GM19467 (cell line): ENCODE results near the gene GRIK2.
"Not testable (repeated sequence)": the region's sequence is repeated elsewhere in the genome, so short reads cannot be mapped to it uniquely, and the experiment has no call there.

Source experiments
- ATAC-seq: cut with Tn5 transposase; IDR thresholded peaks from one replicate; pipeline ENCODE4 v1.9.1; 2021; ENCODE audit warnings: mild to moderate bottlenecking, moderate library complexity; ENCODE audit not compliant: unreplicated experiment

The GRIK2 gene

DNA sequence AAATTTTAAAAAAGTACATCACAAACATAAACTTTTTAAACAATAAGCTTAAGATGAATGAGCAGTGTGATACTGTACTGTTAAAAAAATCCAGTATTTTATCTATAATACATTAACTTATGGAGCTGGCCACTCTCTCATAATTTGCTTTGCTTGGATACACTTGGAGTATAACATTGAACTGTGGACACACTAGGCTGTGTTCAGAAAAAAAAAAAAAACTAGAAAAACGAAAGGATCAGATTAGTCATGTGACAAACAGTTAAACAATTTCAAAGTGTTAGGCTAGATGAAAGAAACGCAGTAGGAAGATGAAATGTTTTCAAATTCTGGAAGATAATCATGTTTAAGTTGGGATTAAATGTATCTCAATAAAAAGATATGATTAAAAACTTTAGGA, 220.0 kb downstream of the GRIK2 start:
- no peak for ATAC-seq

DNA sequence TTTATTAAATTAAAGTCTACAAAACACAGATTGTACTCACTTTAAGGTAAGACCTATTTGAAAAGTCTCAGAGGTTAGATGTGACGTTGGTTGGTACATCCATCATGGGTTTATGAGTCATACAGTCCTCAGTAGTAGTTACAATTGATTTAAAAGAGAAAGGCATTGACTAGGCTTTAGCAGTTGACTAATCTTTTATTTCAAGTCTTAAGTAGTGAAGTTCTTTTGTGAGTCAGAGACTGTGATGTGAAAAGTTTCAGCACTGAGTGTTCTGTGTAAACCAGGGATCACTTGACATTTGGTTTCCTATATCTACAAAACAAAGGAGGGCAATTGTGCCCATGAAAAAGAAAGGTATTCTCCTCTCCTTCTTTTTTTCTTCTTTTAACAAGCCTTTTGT, 221.3 kb downstream of the GRIK2 start:
- ATAC-seq, result no peak

DNA sequence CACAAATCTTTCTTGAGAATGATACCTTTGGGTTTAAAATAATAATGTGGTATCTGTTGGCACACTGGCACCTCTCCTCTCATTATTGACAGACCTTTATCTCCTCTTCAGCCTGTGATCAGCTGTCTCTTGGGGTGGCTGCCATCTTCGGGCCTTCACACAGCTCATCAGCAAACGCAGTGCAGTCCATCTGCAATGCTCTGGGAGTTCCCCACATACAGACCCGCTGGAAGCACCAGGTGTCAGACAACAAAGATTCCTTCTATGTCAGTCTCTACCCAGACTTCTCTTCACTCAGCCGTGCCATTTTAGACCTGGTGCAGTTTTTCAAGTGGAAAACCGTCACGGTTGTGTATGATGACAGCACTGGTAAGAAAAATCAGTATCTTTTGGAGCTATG, 232.8 kb downstream of the GRIK2 start:
- ATAC-seq, result no peak

DNA sequence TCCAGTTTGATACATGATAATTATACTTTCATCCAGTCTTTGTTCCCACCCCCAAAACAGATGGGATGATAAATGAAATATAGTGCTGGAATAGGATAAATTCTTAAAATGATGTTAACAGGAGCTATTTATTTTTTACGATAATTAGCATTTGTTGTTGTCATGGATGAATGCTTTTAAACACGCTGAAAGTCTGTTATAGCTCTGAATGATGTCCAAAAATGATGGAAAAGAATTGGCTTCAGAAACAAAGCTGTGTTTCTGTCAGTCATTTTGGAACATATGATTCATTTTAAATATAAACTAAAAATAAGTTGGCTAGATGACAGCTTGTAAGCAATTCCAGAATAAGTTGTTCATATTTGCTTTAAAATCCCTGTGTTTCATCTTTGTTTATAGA, 237.4 kb downstream of the GRIK2 start:
- no peak for ATAC-seq

DNA sequence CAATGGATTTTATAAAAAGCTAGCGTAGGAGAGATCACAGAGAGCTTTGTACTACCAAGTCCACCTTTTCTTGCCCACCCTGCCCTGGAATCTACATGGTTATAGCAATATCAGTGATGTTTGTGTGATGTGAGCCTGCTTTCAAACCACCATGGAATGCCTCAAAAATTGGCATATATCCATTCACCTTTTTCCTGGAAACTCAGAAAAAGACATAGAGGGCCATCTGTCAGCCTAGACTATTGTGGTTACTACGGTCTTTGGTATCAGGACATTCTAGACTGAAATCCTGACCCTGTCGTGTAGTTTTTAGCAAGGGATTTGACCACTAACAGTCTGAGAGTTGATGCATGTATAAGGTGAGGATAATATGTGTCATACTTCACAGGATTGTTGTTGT, 239.6 kb downstream of the GRIK2 start:
- ATAC-seq, result no peak

DNA sequence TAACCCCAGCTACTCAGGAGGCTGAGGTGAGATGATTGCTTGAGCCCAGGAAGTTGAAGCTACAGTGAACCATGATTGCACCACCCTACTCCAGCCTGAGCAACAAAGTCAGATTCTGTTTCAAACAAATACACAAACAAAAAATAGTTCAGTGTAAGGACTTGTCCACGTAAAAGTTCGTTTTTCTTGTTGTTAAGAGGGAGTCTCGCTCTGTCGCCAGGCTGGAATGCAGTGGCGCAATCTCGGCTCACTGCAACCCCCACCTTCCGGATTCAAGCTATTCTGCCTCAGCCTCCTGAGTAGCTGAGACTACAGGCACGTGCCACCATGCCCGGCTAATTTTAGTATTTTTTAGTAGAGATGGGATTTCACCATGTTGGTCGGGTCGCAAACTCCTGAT, 245.4 kb downstream of the GRIK2 start:
- ATAC-seq, result not testable (repeated sequence)

DNA sequence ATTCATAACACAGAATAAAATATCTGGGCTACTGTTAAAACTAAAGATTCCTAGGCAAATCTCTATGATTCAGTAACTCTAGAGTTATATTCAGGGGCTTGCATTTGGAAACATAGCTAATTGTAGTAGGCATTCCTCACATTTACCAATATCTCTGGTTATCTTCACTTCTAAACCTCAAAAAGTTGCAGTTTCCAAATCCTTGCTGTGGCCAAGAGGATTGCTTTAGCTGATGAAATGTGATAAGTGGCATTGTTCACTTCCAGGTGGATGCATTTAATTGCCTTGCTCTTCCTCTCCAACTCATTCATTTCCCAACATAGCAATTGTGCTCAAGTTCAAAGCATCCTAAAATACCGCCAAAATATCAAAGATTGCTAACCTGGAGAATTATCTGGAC, 246.6 kb downstream of the GRIK2 start:
- no peak for ATAC-seq

DNA sequence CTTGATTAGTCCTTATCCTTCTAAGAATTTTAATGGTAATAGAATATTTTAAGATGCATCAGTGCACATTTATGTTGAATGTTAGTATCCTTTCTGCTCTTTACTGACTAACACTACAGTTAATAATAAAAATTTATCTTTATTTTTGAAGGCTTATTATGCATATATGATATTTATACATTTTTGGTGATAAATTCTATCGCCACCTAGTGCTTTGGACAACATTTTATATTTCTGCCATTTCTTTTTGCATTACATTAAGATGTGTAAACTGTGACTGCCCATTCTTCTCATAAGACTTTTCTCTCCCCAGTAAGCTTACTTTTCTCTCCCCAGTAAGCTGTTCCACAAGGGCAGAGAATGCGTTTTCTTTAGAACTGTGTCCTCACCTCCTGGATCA, 252.3 kb downstream of the GRIK2 start:
- ATAC-seq, result no peak

DNA sequence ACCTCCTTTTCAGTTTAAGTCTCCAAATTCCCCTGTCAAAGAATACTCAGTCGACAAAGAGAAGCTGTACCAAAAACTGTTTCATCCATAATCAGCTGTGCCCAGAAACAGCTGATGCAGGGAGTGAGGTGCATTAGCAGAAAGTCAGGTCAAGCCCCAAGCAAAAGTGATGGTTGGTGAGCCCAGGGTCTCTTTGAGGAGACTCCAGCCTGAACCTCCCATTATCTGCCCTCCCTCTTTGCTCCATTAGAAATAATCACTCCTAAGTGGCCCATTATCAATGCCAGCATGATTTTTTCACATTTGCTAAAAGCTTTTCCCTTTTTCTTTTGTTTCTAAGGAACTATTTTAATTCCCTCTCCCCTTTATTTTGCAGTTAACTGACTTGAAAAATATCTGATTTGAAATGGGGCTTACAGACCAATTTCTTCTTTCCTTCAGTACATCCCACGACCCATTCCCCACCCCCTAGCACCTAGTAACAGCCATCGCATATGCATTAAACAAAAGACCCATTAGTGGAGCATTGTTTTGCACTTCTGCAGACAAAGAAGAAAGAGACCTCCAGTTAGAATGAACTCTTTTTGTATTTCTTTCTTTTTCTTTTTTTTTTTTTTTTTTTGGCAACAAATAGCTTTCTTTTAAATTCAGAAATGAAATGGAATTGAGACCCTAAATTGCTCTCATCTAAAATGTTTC, 257.0 kb downstream of the GRIK2 start:
- no peak for ATAC-seq

DNA sequence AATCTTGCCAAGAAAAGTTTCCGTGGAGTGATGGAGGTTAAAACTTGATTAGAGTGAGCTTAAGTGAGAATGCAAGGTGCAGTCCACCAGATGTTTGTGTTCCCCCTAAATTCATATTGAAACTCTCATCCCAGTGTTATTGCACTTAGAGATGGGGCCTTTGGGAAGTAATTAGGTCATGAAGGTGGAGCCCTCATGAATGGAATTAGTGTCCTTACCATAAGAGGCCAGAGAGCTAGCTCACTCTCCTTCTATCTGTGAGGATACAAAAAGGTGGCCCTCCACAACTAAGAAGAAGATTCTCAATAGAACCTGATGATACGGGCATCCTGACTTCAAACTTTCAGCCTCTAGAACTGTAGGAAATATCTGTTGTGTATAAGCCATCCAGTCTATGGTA, 258.6 kb downstream of the GRIK2 start:
- no peak for ATAC-seq

DNA sequence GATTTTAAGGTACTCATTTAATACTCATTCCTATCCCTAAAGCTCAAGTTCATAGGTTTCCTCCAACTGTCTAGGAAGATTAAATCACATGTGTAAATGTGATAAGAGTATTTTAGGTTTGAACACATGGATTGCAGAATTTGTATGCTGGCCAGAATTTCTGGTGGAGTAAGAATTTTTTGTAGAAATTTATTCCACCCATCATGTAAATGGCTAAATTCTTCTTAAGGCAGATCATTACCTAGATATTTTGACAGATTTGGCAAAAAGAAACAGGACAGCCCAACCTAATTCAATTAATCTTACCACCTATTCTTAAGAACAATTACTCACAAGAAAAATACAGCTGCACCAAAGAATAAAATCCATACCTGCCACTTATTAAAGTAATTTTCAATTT, 261.6 kb downstream of the GRIK2 start:
- ATAC-seq, result no peak

DNA sequence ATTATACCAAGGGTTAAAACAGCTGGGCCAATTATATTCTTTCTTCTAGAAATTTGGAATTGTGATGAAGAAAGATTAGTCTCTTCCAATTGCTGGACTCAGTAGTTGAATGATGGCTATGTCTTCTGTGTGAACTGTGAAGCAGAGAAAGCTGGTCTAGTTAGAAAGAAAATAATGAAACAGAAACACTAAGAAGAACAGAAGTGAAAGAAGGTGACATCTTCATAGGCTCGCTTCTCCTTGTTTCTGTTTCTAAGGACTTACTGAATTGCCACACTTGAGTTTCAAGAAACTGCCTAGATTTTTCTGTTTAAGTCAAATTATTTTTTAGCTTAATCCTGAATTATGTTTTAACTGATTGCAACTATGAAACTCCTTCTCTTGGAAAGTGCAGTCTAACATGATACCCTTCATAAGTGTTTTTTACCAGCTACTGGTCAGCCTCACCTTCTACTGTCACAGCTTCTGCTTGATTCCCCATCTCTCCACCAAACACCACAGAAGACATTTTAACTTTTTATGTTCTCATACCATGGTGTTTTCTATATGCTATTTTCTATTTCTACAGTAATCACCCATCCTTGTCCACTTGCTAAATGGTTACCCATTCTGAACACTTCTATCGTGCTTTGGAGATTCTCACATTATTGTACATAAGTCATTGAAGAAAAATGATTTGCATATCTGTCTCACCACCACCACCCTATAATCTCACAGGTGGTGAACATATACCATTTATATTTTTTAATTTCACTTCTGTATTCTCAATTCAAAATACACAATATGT, 268.8 kb downstream of the GRIK2 start:
- ATAC-seq, result peak; percentile 94

DNA sequence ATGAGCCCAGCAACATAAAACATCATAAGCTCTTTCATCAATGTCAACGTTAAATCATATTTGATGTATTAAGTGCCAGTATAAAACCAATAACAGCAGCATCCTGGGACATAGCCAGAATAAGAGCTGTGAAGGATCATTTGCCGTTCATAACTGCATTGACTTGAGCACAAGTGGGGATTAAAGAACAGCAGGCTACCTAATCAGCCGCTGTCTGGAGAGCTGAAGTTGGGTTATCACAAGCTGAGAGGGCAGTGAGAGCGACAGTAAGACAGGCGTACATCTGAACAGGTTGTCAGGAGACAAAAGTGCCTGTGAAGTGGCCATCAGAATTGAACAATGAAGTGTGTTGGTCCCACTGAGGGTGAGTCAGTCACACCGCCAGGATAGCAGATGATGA, 269.6 kb downstream of the GRIK2 start:
- no peak for ATAC-seq

DNA sequence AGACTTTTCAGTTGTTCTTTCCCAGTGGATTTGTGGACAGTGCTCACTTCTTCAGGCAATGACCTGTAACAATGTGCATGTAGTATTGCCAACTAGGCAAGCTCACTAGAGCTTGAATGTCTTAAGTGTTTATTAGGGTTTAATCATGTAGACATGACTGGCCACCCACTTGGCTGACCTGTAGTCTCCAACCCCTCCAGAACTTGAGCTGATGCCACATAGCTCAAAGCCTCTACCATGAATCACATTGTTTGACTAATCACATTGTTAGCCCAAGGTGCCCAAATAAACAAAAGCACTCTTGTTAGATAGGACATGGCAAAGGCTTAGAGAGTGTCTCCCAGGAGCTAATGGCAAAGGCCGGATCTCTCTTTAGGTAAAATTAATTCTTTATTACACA, 272.7 kb downstream of the GRIK2 start:
- no peak for ATAC-seq

DNA sequence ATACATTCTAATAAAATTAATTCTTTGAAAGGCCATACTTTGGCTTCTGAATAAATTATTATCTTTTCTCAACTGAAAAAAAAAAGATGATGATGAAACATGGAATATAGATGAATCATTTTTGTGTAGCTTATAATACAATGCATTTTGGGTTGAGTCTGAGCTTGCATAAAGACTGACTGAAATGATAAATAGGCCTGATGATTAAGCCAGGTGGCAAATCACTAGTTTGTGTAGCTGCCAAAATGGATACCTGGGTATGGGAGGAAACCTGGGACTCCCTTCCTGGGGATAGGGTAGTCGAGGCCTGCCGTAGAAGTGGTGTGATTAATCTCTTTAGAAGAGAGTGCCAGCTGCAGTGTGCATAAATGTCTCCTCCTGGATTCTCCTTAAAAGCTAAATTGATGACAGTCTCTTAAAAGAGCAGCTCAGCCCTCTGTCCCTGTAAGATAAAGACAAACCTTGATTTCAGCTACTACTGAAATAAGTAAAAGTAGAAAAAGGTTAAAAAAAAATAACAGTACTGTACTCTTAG, 275.1 kb downstream of the GRIK2 start:
- ATAC-seq, result no peak

DNA sequence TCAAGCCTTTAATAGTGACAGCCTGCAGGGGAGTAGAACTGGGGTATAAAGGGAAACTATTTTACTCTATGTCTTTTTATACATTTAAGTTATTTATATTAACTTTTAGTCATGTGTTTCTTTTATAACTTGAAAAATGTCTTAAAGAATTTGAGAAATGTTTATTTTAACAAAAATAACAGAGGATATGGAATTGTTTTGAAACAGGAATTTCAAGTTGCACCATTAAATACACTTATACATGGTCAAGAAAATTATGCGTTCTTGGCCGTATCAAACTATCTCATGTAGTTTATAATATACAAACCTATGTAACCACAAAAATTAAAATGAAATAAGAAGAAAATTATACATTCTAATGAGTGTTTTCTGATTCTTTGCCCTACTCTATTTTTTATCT, 282.7 kb downstream of the GRIK2 start:
- no peak for ATAC-seq

DNA sequence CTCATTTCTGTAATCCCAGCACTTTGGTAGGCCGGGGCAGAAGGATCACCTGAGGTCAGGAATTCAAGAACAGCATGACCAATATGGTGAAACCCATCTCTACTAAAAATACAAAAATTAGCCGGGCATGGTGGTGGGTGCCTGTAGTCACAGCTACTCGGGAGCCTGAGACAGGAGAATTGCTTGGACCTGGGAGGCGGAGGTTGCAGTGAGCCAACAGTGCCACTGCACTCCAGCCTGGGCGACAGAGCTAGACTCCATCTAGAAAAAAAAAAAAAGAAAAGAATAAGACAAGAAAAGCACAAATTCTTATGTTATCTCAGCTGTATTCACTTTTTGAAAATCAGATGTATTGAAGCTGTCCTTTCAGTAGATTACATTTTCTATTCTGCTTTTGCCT, 289.4 kb downstream of the GRIK2 start:
- ATAC-seq, result no peak

DNA sequence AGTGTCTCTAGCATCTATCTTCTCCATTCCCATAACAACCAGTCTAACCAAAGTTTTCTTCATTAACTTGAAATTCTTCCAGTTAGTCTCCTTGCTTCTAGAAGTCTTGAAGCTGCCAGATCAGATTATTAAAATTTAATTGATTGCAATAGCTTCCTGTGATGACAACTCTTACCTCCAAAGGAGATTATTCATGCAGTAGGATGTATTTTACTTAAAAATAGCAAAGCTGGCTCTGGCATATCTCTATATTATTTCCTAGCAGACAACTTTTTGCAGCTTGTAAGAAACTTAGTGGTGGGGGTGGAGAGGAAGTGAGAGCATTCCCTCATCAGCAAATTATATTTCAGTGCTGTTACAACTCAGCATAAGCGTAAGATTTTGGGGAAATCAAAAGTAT, 290.4 kb downstream of the GRIK2 start:
- no peak for ATAC-seq

DNA sequence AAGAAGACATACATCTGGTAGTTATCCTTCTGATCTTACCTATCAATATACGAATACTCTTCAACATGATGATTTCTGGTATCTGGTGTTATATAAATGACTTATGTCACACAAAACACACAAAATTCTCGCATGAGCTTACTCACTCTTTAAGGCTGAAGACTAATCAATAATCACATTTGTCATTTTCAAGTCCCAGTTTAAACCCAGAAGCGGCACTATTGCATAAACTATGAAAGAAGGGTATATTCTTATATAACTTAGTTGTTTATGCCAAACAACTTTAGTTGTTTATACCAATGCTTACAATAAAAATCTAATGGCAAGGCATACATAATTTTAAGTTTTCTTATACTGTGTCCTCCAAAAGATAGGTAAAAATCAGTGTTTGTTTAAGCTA, 293.1 kb downstream of the GRIK2 start:
- no peak for ATAC-seq

DNA sequence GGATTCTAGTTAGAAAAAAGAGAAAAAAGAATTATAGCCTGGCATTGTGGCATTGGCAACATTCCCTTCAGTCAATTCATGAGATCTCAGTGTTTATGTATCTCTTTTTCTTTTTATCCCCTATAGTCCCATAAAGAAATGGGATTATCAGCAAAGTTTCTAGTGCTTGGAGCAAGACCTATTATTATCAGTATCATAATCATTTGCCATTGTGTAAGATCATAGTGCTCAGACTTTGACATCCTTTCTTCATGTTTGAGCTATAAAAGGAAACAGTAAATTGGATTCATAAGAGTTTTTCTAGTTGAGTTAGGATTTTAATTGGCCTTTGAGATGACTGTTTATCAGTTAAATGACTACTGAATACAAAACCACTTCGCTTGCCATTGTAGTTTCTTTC, 295.6 kb downstream of the GRIK2 start:
- no peak for ATAC-seq

DNA sequence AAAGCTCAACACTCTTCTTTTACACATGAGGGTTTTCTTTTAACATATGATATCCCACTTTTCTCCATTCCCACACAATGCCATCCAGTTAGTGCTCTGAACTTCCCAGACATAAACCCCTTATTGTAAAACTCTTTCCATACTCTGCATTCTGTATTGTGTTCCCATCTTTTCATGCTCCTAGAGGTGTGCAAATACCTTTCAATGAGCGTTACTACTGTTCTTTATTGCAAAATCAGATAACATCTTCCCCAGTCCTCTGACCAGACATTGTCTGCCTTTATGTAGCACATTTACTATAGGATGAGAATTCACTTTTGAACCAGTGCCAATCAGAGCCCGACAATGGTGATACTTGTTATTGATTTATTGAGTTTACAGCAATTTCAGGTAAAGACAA, 296.2 kb downstream of the GRIK2 start:
- no peak for ATAC-seq

DNA sequence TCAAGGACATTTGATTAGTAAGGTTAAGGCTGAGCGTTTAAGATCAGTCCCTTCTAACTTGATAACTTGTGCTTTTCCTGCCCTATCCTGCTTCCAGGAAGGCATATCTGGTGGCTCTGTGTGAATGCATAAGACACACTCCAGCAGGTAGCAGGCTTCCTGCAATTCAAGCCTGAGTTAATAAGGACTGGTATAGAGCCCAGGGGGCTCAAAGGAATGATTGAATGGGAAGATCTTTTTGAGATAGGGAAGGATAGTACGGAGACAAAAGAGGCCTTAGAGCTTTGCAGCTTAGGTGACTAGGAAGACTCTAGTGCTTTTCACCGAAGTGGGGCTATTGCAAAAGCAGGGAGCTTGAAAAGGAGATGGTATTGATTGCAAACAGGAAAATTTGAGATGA, 307.1 kb downstream of the GRIK2 start:
- ATAC-seq, result no peak
